Measurements from ENCODE around the gene FOXO1. TPM values are rescaled to one million over a fixed set of nuclear protein-coding genes. Genes with fewer than 3 reads are reported as not detected.

The FOXO1 gene
- total RNA-seq, 1 donor from 2014 or later: 31.7 TPM

DNA sequence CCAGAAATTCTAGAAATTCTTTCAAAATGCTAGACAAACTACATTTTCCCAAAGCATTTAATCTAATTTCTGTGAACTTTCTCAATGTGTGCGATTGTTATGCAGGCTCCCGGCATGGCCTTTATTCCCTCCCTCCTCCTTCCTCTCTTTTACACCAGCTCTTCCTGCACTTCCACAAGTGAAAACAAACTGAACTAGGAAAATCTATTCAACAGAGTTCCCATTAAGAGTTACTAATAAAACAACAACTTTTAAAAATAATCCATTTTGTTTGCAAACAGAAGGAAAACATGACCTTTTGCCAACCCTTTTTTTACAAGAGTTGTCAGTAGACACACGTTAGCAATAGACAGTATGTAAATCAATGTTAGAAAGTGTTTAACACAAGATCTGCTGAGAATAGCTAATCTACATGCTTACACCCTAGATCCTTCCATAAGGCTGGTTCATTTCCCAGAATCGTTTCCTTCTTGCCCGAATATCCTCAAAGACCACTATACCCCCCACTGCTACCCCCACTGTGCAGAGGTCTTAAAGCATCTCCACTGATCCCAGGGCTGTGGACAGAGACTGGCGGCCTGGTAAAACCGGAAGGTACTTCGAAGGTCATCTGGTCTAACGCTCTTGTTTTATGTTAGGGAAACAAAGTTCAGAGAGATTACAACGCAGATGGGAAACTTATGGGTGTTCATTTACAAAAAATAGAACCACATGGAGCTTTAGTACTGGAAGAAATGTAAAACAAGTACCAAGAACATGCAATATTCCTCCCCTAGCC lies 98.0 kb downstream of the FOXO1 start:
- Mint-ChIP-seq H3K4me3 (no peak overlapping the region), H3K27ac (peak overlapping the region; percentile 70), H3K9me3 (no peaks in the 10 kb centered on the region), H3K4me1 (peaks cover 53% of the 10 kb centered on the region), H3K36me3 (no peaks in the 10 kb centered on the region), H3K27me3 (ENCODE audit: low read depth) (no peaks in the 10 kb centered on the region)
- TF ChIP-seq, protein P1, sequence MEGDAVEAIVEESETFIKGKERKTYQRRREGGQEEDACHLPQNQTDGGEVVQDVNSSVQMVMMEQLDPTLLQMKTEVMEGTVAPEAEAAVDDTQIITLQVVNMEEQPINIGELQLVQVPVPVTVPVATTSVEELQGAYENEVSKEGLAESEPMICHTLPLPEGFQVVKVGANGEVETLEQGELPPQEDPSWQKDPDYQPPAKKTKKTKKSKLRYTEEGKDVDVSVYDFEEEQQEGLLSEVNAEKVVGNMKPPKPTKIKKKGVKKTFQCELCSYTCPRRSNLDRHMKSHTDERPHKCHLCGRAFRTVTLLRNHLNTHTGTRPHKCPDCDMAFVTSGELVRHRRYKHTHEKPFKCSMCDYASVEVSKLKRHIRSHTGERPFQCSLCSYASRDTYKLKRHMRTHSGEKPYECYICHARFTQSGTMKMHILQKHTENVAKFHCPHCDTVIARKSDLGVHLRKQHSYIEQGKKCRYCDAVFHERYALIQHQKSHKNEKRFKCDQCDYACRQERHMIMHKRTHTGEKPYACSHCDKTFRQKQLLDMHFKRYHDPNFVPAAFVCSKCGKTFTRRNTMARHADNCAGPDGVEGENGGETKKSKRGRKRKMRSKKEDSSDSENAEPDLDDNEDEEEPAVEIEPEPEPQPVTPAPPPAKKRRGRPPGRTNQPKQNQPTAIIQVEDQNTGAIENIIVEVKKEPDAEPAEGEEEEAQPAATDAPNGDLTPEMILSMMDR (IDR thresholded peaks at IDR 0.05; ENCODE audit: unreplicated experiment): no peak
- DNase-seq (ENCODE audit: low spot score in 2 of 2, unreplicated experiment in 2 of 2): no peak

DNA sequence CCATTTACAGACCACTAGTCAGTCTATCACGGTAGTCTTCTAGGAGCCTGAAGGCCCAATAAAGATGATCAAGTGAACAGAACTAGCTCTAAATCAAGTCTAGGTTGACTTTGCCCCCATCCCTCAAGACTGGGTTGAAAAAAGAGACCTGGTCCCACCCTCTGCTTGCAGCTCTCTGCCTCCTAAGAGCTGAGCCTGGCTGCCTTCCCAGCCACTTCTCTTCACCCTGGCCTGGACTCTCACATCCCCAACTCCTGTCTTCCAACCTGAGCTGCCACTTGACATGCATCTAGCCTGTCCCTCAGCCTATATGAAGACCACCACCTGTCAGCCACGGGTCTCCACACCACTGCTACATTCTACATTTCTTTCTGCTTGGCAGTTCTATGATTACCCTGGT lies 99.6 kb downstream of the FOXO1 start:
- no peaks in the 10 kb centered on the region for H3K36me3 Mint-ChIP-seq
- no peak overlapping the region for H3K27ac Mint-ChIP-seq
- H3K4me1 Mint-ChIP-seq: peaks cover 62% of the 10 kb centered on the region
- DNase-seq (ENCODE audit: low spot score in 2 of 2, unreplicated experiment in 2 of 2): no peak
- H3K4me3 Mint-ChIP-seq: no peak overlapping the region
- no peaks in the 10 kb centered on the region for H3K27me3 Mint-ChIP-seq (ENCODE audit: low read depth)
- TF ChIP-seq, protein P1 (IDR thresholded peaks at IDR 0.05; ENCODE audit: unreplicated experiment): no peak
- no peaks in the 10 kb centered on the region for H3K9me3 Mint-ChIP-seq

DNA sequence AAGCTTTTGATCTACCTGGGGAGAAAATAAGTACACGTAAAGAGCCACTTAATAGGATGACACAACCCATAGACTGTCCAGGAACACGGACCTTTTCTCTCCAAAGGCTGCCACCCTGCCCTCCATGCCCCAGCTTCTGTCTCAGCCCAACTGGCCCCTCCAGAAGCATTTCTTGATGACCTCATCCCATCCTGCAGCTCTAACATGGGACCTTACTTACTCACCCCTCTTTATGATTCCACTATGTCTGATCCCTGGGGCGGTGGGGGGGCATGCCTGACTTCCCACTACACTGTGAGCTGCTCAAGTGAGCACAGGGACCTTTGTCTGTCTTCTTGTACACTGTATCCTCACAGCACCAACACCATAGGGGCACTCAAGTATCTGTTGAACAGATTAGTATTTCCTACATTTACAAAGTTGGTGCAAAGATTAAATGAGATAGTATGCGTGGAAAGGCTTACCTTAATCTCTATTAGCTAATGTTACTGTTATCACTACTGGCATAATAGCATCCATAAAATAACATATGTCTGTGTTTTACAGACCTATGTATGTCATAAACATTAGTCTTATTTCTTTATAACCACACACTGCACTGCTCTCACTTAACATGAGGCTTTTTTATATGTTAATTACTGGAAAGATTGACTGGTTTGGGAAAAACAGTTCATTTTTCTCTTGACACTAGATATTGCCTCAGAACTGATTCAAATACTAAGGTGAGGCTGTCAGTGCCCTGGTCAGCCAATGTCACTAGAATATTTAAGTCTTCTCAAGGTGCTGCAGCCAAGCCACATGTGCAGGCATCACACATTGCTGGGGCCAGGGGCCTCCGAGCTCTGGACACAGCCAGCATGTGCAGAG lies 100.9 kb downstream of the FOXO1 start:
- peaks cover 52% of the 10 kb centered on the region for H3K4me1 Mint-ChIP-seq
- no peak overlapping the region for H3K4me3 Mint-ChIP-seq
- TF ChIP-seq, protein P1 (IDR thresholded peaks at IDR 0.05; ENCODE audit: unreplicated experiment): no peak
- no peaks in the 10 kb centered on the region for H3K27me3 Mint-ChIP-seq (ENCODE audit: low read depth)
- H3K36me3 Mint-ChIP-seq: peaks cover 3% of the 10 kb centered on the region
- H3K27ac Mint-ChIP-seq: peak overlapping the region; percentile 17
- DNase-seq (ENCODE audit: low spot score in 2 of 2, unreplicated experiment in 2 of 2): no peak
- H3K9me3 Mint-ChIP-seq: no peaks in the 10 kb centered on the region

DNA sequence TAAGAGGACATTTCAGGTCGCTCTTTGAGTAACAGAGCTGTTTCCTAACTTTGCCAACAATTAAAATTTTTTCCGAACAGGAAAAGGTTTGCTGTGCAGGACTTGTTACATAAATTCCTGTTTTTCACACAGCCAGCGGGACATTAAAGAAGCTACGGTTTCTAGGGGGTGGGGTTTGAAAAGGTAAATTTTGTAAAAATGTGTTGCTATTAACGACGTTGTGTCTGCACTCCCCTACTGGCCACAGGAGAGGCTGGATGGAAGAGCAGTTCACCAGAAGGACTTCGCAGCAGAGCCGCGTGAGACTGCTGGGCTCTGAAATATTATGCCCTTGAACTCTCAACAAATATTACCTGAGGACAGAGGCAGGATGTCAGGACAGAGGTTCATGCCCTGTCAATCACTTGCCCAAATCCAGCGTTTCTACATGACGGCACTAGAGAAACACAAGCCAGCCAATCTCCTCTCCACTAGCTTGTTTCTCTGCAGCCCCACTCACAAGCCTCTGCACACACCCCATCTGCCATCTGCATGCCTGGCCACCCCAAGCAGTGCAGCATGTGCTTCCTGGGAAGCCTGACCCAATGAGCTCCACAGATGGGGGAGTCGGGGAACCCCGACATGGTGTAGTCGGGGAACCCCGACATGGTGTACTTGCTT lies 102.0 kb downstream of the FOXO1 start:
- Mint-ChIP-seq H3K27ac (peak overlapping the region; percentile 71), H3K4me1 (peaks cover 50% of the 10 kb centered on the region), H3K4me3 (peak overlapping the region; percentile 15), H3K9me3 (no peaks in the 10 kb centered on the region), H3K36me3 (peaks cover 10% of the 10 kb centered on the region), H3K27me3 (ENCODE audit: low read depth) (no peaks in the 10 kb centered on the region)
- TF ChIP-seq, protein P1 (IDR thresholded peaks at IDR 0.05; ENCODE audit: unreplicated experiment): no peak
- no peak for DNase-seq (ENCODE audit: low spot score in 2 of 2, unreplicated experiment in 2 of 2)

DNA sequence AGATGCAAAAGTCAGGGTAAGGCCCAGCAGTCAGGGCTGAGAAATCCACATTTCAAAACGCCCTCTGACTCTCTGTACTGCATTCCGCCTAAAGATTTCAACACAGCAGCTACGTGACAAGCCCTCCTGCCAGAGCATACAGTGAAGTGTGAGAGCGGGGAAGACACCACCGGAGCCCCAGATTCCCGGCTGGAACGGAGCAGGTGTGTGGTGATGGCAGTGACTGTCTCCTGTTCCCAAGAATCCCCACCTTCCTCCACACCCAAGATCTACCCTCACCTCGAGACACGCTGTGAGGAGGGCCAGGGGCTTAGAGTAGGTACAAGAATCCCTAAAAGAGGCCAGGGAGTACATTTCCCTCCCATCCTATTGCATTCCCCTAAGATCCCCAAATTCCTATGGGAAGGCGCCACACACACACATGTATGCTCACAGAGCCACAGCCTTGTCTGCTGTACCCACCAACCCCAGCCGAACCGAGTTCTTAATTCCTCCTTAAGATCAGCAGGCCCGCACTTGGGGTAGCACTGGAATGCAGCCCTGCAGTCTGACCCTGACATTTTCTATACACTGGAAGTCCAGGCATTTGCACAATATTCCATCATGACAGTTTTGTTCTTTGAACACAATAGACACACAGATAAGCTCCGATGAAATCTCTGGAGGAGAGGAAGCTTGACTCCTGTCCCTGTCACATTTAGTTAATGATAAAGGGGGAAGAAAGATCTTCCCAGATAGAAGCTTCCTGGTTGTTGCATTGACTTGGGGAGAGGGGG lies 102.9 kb downstream of the FOXO1 start:
- H3K27ac Mint-ChIP-seq: peak overlapping the region; percentile 71
- H3K4me3 Mint-ChIP-seq: peak overlapping the region; percentile 11

More for the DNA sequence above, 102.9 kb downstream of the FOXO1 start:
- Mint-ChIP-seq H3K9me3 (no peaks in the 10 kb centered on the region), H3K36me3 (peaks cover 14% of the 10 kb centered on the region), H3K4me1 (peaks cover 46% of the 10 kb centered on the region), H3K27me3 (ENCODE audit: low read depth) (no peaks in the 10 kb centered on the region)
- TF ChIP-seq, protein P1 (IDR thresholded peaks at IDR 0.05; ENCODE audit: unreplicated experiment): no peak
- DNase-seq (ENCODE audit: low spot score in 2 of 2, unreplicated experiment in 2 of 2): no peak
